GM18502 (cell line): Measurements from ENCODE around the gene EHBP1.

Experiments
- ATAC-seq: cut with Tn5 transposase; IDR thresholded peaks from one replicate; pipeline ENCODE4 v1.9.1; 2021; ENCODE audit warnings: mild to moderate bottlenecking; ENCODE audit not compliant: unreplicated experiment, poor library complexity

Gene EHBP1

DNA sequence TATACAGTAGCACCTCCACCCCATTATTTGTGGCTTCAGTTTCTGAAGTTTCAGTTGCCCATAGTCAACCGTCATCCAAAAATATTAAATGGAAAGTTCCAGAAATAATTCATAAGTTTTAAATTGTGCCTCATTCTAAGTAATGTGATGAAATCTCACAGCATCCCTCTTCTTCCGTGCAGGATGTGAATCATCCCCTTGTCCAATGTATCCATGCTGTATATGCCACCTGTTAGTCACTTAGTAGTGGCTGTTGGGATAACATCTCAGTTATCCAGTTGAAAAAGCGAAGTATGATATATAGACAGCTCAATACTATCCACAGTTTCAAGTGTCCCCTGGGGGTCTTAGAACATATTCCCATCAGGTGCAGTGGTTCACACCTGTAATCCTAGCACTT is 226.0 kb downstream of the EHBP1 start:
- no peak for ATAC-seq

DNA sequence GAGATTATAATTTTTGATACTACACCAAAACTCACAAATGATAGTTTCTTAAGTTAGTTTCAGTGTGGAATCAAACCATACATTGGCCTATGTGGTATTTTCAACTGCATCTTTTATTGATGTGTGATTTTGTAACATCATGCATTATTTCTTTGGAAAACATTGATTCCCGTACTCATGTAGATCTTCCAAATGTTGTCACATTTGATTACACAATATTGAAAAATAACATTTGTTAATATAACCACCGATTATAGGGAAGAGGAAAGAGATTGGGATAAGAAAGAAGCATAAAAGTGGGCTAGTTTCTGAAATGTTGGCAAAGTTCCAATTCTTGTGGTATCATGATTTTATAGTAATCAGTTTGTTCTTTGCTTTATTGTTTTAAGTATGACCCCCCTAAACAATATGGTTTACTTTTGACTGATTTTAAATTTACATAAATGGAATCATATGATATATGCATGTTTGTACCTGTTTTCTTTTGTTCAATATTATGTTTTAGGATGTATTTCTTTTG is 227.9 kb downstream of the EHBP1 start:
- ATAC-seq: no peak

DNA sequence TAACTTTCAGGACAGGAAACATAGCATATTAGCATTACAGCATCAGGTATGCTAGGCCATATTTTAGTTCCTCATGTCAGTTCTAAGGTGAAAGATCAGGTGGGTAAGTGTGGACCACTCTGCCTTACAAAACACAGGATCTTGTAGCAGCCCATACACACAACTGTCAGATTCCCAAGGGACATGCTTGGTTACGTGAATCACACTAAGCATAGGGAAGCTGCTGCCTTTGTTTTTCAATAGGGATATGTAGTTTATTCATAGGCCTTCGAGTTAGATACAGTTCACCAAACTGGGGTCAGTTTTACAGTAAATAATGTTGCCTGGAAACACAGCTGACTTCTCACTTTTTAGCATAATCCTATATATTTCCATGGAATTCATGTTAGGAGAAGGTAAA is 229.0 kb downstream of the EHBP1 start:
- ATAC-seq: no peak

DNA sequence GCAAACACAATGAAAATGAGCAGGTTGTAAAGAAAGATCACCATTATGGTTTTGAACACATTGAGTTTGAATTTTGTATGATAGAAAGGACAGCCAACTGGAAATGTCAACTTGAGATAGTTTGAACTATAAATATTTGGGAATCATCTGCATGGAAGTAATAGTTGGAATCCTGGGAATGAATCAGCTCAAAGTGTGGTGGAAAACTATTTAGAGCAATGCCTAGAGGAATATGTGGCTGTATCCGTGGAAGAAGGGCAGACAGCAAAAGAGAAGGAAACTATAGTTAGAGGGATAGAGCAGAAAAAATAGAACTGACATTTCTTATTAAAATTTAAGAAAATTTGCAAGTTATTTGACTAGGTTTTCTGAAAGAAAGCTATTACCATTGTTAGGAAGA is 232.6 kb downstream of the EHBP1 start:
- ATAC-seq: no peak

- no peak for ATAC-seq
These were observed 234.4 kb downstream of the EHBP1 start for GRCh38 chr2:62939735-62940491.

GRCh38 chr2:62940697-62941096 is 235.2 kb downstream of the EHBP1 start:
- ATAC-seq: no peak

- no peak for ATAC-seq
These were observed 235.9 kb downstream of the EHBP1 start for GRCh38 chr2:62941413-62941812.

DNA sequence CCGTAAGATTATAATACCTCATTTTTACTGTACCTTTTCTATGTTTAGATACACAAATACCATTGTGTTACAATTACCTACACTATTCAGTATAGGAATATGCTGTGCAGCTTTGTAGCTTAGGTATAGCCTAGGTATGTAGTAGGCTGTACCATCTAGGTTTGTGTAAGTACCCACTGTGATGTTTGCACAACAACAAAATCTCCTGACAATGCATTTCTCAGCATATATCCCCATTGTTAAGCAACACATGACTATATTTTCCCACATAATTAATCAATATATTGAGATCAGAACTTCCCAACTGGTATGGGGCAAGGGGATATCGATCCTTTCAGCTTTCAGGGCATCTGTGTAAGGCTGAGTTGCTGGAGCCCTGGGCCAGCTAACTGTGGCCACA is 238.8 kb downstream of the EHBP1 start:
- ATAC-seq: no peak

DNA sequence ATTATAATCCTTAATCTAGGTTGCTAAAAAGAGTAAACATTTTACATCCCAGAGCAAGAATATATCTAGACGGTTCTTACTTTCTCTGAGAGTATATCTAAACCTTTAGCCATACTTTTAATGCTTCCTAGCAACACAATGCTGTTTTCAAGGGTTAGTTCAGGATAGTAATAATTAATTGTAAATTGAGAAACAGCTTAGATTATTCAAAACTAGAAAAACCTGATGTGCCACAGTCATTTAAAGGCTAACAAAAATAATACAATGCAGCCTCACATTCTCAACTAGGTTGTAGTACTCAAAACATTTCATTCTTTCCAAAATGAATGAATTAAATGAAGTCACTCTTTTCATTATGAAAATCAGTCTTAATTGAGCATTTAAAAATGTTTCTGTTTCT is 241.9 kb downstream of the EHBP1 start:
- no peak for ATAC-seq

DNA sequence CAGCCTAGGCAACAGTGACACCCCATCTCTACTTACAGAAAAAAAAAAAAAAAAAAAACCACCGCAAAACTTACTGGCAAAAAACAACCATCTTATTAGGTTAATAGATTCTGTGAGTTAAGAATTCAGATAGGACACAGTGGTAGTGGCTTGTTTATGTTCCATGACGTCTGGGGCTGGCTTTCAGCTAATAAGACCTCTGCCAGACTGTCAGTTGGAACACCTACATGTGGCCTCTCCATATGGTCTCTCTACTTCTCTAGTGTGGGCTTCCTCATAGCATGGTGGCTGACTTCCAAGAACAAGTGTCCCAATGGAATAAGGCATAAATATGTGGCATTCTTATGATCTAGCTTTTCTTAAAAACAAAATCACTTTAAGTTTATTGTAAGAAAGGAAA is 251.1 kb downstream of the EHBP1 start:
- ATAC-seq: no peak

DNA sequence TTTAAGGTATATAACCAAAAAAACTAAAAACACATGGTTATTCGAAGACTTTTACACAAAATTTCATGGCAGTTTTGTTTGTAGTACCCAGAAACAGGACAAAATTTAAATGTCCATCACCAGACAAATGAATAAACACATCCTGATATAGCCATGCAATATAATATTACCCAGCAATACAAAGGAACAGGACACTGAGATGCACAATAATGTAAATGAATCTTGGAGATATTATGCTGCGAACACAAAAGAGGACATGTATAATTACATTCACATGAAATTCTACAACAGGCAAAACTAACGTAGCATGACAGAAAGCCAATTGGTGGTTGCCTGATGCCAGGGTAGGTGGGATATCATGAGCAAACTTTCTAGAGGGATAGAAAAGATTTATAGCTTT is 252.7 kb downstream of the EHBP1 start:
- ATAC-seq: no peak

DNA sequence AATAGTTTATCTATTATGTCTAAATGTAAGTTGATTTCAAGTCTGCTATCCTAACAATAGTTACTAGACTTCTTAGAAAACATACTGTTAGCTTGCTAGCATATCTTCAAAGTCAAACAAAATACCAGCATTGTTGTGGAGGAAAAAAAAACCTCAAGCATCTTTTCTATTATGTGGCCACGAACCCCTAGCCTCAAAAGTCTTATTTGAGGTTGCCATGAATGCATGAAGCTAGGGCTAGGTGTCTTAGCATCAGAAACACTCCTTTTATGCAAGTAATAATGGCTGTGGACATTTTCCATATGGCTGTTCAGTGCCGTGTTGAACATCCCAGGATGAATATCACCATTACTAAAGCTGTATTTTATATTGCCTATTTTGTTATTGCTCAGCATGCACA is 258.5 kb downstream of the EHBP1 start:
- no peak for ATAC-seq

DNA sequence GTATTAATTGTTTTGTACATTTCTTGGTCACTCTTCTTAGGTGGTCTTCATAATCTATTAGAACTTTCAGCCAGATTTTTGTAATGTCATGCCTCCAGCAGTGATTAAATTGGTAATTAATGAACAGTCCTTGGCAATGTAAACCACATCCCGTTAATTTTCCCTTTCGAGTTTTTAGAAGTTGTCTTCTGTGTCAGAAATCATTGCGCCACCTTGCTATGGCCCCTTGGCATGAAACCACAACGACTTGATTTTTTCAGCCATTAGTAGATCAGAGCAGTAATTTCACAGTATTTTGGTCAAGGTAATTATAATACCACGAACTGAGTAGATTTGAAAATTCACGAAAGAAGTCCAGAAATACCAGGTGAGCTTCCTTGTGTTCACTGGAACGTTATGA is 259.2 kb downstream of the EHBP1 start:
- no peak for ATAC-seq

DNA sequence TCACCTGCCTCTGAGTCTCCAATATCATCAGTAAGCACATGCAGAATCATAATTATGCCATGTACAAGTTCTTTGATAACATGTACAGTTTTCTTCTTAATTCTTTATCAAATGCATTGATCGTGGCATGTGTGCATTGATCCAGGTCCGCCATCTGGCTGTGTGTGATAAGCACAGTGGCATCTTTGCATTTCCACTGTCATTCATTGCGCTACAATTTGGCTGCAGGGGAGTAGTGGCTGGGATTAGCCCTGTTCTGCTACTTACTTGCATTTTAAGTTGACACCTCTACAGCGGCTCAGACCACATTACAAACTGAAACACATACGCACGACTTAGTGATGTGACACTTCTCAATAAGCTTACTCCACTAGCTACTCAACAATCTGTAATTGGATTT is 261.5 kb downstream of the EHBP1 start:
- no peak for ATAC-seq

GRCh38 chr2:62968168-62968567 is 262.7 kb downstream of the EHBP1 start:
- ATAC-seq: no peak

DNA sequence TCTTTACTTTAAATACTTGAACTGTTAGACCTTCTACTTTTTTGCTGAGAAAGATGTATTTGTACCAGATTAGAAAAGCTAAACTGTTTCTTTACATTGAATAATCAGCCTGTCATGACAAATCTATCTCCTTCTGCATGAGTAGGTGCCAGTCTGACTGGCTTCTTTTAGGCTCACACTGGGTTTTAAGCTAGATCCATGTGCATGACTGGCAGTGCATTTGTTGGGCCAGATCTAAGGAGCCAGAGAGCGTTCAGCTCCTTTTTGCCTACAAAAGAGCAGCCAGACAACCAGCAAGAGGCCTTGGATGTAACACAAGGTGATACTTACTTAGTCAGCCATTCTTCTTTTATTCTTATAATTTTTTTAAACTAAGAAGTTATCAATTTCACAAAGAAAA is 263.2 kb downstream of the EHBP1 start:
- no peak for ATAC-seq

DNA sequence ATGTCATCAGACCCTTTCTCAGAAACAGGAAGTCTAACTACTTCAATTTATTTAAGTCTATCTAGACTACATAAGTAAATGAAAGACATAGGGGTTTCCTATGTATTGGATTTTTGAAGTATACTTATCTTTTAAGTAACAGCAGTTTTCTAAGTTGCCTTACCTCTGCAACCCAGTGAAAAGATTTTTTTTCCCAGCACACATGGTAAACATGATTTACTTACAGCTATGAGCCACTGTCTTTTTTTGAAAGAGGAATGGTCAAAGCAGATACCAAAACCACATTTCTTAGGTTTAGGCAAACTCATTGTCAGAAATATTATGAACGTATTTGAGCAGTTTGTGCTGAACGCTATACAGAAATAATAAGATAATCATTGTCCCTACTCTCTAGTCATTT is 266.4 kb downstream of the EHBP1 start:
- ATAC-seq: no peak

DNA sequence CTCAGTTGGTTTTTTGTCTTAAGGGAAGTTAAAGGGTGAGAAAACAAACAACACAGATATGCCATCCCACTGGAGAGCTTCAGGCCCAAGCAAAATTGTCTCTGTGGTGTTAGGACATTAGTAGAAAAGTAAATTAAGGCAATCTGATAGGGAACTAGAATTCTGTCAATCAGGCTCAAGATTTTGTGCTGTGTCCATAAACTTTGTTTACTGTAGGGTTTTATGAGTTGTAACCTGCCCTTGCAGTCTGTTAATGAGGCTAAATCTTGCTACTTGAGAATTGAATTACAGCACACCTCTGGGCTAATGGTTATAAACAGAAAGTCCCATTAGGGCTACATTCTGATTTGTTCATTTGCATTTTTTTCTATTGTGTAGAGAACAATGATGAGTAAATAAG is 267.1 kb downstream of the EHBP1 start:
- ATAC-seq: no peak

- ATAC-seq: no peak
These were observed 269.5 kb downstream of the EHBP1 start for GRCh38 chr2:62974999-62975398.

DNA sequence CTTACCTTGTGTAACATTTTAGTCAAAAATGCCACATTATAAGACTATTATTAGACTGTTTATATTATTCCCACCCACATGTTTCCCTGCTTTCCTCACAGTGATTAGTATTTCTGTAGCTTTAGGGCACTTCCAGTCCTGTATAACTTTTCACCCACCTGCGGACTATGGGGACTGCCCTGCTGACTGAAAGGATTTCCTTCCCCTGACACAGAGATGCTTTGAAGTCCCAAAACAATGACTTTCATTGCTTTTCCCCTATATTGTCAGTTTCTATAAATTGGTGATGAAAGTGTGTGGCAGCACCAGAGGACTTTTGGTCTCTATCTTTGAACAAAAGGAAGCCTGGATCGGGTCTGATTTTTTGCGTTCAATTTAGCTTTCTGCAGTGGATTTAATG is 286.1 kb downstream of the EHBP1 start:
- ATAC-seq: no peak

DNA sequence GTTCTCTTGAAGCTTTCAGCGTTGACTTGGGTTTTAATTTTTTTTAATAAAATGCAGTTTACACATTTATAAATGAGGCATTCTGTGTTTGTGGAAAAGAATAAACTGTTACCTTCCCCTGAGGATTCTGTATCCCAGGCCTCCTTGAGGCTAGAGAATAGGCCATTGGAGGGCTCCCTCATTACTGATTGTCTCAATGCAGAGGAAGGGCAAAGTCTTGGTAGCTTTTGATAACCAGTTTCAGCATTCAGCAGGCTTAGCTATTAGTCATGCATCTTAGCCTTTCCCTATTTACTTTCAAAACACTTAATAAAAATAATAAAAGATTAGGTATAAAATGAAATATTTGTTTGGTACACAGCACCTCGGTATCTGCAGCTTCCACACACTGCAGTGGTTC is 287.0 kb downstream of the EHBP1 start:
- ATAC-seq: no peak

DNA sequence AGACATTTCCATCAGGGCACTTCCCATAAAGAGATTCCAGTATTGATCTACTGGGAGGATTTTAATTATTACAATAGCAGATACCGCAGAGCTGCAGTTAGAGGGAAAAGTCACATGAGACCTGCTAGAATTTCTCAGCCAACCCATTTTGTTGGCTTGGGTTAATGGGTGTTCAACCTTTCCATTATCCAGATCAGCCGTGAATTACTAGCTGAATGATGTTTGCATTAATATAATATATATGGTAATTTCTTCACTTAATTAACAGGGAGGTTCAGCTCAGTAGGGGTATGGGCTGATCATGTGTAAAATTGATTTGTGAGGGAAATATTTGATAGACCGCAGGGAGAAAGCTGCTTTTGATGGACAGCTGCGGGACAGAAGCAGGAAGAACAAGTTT is 288.7 kb downstream of the EHBP1 start:
- ATAC-seq: no peak
